Liver (tissue), 3 donors: Measurements from ENCODE around the gene STX16.

Source experiments
- EGR1 ChIP-seq, 2 donors: IDR thresholded peaks; 2 replicates each; pipeline ENCODE4 v1.6.1; 2016 to 2018; ENCODE audit warnings: antibody characterized with exemption in 2 of 2, low read depth in 2 of 2
- FOXA1 ChIP-seq: IDR thresholded peaks from 2 replicates; pipeline ENCODE4 v1.6.1; 2016; ENCODE audit warnings: antibody characterized with exemption
- GABPA ChIP-seq, 2 donors: IDR thresholded peaks in 1 of 2; conservative IDR thresholded peaks in 1 of 2; 2 replicates each; pipeline ENCODE4 v1.6.1; 2016; ENCODE audit warnings: antibody characterized with exemption in 2 of 2, mild to moderate bottlenecking in 1 of 2, moderate library complexity in 1 of 2
- JUND ChIP-seq, 2 donors: IDR thresholded peaks; 2 replicates each; pipeline ENCODE4 v1.6.1; 2016; ENCODE audit warnings: antibody characterized with exemption in 2 of 2
- SP1 ChIP-seq: IDR thresholded peaks from 2 replicates; pipeline ENCODE4 v1.6.1; 2018; ENCODE audit warnings: antibody characterized with exemption, mild to moderate bottlenecking
- TAF1 ChIP-seq: conservative IDR thresholded peaks from 2 replicates; pipeline ENCODE4 v1.6.1; 2016; ENCODE audit warnings: antibody characterized with exemption, mild to moderate bottlenecking
- TF ChIP-seq, protein P1 (sequence below): IDR thresholded peaks from 2 replicates; pipeline ENCODE4 v1.6.1; 2016; ENCODE audit warnings: antibody characterized with exemption, mild to moderate bottlenecking
- TF ChIP-seq, protein P2 (sequence below): fragments of 150-350 bp; IDR thresholded peaks from 2 replicates; pipeline ENCODE4 v1.5.1; 2017; ENCODE audit warnings: improper control_type of control experiment, low read depth, low read length; ENCODE audit not compliant: missing input control
- TF ChIP-seq, protein P3 (sequence below): IDR thresholded peaks from 2 replicates; pipeline ENCODE4 v1.6.1; 2016; ENCODE audit warnings: antibody characterized with exemption
- TF ChIP-seq, protein P4 (sequence below): IDR thresholded peaks from 2 replicates; pipeline ENCODE4 v1.6.1; 2016; ENCODE audit warnings: antibody characterized with exemption
- TF ChIP-seq, protein P5 (sequence below): IDR thresholded peaks from 2 replicates; pipeline ENCODE4 v1.6.1; 2016; ENCODE audit warnings: antibody characterized with exemption
- donor health status: healthy.
- donor health status: healthy.

DNA sequence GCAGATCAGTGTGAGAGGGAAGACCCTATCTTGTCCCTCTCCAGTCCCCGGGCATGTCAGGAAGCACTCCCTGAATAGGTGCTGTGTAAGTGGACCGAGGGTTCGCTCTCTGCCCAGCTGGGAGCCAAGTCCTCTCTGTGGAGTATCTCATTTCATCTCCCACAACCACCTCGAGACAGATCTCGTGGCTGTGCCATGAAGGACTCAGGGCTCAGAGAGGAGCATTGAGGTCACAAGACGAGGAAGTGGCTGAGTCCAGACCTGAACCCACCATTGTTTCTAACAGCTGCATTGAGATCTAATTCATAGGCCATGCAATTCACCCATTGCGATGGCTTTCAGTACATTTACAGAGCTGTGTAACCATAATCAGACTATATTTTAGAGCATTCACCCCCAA lies 34.7 kb upstream of the STX16 start:
- TF ChIP-seq, protein P1, sequence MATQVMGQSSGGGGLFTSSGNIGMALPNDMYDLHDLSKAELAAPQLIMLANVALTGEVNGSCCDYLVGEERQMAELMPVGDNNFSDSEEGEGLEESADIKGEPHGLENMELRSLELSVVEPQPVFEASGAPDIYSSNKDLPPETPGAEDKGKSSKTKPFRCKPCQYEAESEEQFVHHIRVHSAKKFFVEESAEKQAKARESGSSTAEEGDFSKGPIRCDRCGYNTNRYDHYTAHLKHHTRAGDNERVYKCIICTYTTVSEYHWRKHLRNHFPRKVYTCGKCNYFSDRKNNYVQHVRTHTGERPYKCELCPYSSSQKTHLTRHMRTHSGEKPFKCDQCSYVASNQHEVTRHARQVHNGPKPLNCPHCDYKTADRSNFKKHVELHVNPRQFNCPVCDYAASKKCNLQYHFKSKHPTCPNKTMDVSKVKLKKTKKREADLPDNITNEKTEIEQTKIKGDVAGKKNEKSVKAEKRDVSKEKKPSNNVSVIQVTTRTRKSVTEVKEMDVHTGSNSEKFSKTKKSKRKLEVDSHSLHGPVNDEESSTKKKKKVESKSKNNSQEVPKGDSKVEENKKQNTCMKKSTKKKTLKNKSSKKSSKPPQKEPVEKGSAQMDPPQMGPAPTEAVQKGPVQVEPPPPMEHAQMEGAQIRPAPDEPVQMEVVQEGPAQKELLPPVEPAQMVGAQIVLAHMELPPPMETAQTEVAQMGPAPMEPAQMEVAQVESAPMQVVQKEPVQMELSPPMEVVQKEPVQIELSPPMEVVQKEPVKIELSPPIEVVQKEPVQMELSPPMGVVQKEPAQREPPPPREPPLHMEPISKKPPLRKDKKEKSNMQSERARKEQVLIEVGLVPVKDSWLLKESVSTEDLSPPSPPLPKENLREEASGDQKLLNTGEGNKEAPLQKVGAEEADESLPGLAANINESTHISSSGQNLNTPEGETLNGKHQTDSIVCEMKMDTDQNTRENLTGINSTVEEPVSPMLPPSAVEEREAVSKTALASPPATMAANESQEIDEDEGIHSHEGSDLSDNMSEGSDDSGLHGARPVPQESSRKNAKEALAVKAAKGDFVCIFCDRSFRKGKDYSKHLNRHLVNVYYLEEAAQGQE = no peak
- TF ChIP-seq, protein P2, sequence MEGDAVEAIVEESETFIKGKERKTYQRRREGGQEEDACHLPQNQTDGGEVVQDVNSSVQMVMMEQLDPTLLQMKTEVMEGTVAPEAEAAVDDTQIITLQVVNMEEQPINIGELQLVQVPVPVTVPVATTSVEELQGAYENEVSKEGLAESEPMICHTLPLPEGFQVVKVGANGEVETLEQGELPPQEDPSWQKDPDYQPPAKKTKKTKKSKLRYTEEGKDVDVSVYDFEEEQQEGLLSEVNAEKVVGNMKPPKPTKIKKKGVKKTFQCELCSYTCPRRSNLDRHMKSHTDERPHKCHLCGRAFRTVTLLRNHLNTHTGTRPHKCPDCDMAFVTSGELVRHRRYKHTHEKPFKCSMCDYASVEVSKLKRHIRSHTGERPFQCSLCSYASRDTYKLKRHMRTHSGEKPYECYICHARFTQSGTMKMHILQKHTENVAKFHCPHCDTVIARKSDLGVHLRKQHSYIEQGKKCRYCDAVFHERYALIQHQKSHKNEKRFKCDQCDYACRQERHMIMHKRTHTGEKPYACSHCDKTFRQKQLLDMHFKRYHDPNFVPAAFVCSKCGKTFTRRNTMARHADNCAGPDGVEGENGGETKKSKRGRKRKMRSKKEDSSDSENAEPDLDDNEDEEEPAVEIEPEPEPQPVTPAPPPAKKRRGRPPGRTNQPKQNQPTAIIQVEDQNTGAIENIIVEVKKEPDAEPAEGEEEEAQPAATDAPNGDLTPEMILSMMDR = no peak
- TF ChIP-seq, protein P3, sequence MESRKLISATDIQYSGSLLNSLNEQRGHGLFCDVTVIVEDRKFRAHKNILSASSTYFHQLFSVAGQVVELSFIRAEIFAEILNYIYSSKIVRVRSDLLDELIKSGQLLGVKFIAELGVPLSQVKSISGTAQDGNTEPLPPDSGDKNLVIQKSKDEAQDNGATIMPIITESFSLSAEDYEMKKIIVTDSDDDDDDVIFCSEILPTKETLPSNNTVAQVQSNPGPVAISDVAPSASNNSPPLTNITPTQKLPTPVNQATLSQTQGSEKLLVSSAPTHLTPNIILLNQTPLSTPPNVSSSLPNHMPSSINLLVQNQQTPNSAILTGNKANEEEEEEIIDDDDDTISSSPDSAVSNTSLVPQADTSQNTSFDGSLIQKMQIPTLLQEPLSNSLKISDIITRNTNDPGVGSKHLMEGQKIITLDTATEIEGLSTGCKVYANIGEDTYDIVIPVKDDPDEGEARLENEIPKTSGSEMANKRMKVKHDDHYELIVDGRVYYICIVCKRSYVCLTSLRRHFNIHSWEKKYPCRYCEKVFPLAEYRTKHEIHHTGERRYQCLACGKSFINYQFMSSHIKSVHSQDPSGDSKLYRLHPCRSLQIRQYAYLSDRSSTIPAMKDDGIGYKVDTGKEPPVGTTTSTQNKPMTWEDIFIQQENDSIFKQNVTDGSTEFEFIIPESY = no peak
- TF ChIP-seq JUND (IDR thresholded peaks at IDR 0.05) (no peak), EGR1 (IDR thresholded peaks at IDR 0.05; ENCODE audit: low read depth in 2 of 2) (no peak), SP1 (no peak), GABPA (IDR thresholded peaks at IDR 0.05 in 1 of 2, conservative IDR thresholded peaks at IDR 0.05 in 1 of 2) (no peak), TAF1 (no peak), FOXA1 (no peak)
- TF ChIP-seq, protein P4, sequence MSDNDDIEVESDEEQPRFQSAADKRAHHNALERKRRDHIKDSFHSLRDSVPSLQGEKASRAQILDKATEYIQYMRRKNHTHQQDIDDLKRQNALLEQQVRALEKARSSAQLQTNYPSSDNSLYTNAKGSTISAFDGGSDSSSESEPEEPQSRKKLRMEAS = no peak
- TF ChIP-seq, protein P5, sequence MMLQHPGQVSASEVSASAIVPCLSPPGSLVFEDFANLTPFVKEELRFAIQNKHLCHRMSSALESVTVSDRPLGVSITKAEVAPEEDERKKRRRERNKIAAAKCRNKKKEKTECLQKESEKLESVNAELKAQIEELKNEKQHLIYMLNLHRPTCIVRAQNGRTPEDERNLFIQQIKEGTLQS = no peak
